Stimulated activated CD8-positive, alpha-beta memory T cell treated with anti-CD3 and anti-CD28 coated beads, Interleukin-7, amount 100 ng/mL, for 4 hours (primary cell): ENCODE data around the gene ZC3H12D.
"Not testable (repeated sequence)": the region's sequence is repeated elsewhere in the genome, so short reads cannot be mapped to it uniquely, and the experiment has no call there.

Source experiments
- DNase-seq, 2 donors: peaks; one replicate each; pipeline ENCODE4 v3.0.0-alpha.2; 2020; ENCODE audit warnings: low read depth in 2 of 2

Gene ZC3H12D

DNA sequence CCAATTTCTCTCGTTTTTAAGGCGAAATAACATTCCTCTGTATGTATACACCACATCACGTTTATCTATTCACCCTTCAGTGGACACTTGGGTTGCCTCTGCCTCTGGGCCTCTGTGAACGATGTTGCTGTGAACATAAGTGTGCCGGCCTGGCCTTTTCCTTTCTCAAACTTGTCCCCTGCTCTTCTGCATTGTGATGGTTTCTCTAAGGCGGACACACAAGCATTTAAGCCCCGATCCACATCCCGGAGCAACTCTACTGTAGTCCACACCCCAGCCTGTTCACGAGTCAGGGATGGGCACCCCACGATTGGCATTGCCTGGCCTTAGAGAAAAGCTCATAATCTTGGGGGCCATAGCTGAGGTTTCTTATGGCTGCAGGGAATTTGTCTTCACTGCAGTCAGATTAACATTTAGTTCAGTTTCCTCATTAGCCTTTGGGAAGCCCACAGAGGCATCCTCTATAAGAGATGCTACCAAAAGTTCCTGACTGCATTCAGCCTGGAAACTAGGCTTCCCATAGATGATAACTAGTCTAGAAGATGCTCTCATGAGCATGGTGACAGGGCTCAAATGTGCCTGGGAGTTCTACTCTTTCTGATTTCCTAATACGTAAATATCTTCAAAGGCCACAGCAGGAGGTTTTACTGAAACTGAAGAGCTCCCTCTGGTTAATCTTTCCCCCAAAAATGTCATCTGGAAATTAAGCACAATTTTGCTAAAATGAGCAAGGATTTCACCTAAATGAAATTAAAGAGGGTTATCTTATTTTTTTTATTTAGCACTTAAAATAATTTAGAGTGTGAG lies 762 bp downstream of the ZC3H12D start:
- DNase-seq: no peak

DNA sequence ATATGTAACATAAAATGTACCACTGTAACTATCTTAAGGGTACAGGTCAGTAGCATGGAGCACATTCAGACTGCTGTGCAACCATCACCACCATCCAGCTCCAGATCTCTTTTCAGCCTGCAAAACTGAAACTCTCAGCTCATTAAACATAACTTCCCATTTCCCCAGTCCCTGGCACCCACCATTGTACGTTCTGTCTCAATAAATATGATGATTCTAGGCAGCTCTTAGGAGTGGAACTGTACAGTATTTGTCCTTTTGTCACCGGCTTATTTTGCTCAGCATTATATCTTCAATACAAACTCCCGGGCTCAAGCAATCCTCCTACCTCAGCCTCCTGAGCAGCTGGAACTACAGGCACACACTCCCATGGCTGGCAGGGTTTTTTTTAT lies 1.5 kb downstream of the ZC3H12D start:
- DNase-seq: no peak

DNA sequence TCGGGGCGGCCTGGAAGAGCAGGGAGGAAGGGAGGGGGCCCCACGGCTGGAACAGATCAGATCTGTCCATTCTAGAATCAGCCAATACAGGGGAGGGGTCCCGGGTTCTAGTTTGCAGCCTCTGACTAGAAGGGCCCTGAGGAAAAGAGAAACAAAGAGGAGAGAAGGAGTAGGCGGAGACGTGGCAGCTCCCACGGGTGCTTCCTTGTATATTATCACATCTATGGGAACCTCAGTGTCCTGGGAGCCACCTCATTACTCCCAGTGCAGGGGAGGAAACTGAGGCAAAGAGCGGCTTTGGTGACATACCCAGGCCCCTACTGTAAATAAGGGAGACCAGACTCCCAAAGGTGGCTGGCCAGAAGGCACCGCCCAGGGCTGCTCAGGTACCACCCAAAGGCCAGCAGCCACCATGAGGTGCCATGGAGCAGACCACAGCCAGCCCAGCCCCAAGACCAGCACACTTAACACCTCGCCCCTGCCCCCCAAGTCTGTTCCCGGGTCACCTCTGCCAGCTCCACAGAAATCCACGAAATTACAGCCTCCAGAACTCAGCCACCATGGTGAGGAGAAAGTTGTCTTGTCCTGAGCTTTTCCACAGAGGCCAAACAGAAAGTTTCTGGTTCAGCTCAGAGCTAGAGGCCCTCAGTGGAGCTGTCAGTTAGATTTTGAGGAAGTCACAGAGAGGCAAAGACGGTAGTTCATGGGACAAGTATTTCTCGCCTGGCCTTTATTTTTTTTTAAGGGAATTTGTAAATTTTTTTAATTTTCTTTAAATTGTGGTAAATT lies 2.1 kb downstream of the ZC3H12D start:
- no peak for DNase-seq

DNA sequence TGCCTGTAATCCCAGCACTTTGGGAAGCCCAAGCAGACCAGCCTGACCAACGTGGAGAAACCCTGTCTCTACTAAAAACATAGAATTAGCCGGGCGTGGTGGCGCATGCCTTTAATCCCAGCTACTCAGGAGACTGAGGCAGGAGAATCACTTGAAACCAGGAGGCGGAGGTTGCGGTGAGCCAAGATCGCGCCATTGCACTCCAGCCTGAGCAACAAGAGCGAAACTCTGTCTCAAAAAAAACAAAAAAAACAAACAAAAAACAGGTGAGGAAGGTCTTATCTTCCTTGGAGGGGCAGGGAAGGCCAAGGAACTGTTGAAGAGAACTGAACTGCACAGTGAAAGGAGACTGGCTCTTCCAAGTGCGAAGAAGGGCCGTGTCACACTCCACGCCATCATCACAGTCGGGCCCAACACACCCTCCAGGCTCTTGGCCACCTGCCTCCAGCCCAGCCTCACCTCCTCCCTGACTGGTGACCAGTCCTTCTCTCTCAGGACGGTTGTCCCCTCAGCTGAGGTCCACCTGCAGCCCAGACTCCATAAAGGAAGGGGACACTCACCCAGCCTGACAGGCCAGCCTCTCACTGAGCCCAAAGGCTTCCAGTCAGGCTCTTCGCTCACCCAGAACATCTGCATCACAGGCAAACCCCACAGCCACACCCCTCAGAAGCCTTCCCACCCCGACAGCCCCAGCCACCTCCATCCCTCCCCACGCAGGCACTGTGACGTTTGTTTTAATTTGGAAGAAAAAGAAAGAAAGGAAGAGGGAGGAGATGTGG lies 4.1 kb downstream of the ZC3H12D start:
- peak in 1 of 2 donors; percentile 20 for DNase-seq

DNA sequence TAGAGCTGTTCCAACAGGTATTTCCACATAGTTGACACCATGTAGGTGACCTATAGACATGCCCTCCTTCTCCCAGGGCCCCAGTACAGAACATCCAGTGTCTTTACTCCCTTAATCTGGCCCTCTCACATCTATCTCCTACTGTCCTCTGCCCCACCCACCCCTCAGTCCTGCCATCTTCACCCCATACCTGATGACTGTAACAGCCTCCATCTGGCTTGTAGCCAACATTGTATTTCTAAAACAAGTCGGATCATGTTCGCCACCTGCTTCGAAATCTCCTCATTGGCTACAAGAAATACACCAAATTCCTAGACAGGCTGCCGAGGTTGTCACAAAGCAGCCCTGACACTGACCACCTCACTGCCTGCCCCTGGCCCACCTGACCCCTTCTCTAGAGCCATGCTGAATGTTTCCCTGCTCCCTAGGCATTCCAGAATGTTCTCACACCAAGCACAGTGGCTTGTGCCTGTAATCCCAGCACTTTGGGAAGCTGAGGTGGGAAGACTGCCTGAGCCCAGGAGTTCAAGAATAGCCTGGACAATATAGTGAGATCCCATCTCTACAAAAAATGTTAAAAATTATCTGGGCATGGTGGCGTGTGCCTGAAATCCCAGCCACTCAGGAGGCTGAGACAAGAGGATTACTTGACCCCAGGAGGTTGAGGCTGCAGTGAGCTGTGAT lies 6.0 kb downstream of the ZC3H12D start:
- DNase-seq: no peak

DNA sequence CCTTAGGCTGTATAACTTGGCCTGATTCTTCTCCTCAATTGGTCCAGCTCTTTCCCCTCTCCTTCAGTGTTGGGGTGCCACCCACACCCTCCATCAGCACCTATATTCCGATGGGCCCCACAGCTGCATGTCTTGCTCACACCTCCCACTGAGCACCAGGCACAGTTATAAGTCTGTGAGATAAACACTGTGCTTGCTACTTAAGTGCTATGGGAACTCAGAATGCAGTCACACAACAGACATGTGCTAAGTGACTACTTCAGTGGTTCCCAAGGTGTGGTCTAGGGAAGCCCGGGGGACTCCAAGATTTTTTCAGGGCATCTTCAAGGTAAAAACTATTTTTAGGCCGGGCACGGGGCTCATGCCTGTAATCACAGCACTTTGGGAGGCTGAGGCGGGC lies 7.3 kb downstream of the ZC3H12D start:
- DNase-seq: no peak

DNA sequence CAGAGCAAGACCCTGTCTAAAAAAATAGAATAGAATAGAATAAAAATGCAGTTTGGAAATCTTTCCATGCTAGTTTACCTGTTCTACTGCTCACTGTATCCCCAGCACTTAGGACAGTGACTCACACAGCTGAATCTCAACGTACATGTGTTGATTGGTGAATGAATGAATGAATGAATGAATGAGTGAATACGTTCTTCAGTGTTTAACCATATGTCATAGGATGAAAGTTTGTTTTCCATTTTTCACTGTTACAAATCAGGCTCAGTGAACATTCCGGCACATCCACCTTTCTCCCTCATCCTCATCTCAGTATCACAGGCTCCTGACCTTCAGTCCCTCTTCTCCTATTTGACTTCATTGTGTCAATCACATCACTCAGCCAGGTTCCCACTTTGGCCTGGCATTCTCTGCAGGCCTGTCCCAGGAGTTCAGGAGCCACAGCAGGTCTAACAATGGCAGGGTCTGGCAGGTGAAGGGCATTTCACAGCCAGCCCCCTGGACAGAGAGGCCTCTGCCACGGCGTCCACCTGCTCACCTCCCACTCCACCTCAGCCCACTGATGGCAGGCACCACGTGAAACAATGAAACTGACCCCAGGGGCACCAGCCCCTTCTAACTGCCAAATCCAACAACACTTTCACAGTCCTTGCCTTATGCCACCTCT lies 7.9 kb downstream of the ZC3H12D start:
- DNase-seq: no peak

DNA sequence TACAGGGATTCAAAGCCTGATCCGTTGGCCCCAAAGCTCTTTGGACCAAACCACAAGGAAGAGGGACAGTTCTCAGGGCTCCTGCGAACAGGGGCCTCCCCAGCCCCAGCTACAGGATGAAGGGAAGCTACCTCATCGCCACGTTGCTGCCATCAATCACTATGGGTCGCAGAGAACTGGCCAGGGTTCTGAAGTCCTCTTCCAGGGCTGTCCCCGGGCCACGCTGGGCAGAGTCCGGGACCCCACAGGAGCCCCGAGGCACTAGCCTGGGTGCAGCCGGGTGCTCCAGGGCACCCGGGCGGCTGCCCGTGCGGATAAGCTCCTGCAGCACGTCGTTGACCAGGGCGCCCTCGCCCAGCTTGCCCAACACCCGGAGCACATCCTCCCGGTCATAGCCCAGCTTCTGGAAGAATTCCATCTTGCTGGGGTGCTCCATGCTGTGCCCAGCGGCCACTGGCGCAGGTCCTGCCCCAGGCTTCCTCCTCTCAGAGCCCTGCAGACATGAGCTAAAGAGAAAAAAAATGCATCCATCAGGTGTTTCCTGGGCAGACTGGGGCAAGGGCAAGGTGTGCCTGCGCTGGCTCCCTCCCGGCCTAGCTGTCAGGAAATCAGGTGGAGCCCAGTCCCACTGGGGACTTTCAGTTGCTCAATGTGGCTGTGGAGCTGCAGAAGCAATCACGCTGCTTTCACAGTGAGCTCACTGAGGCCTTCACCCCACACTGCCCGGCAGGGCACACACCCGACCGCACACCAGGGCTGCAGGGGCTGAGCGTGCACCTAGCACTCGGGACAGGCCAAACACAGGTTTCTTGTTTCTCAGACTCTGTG lies 10.5 kb downstream of the ZC3H12D start:
- no peak for DNase-seq

DNA sequence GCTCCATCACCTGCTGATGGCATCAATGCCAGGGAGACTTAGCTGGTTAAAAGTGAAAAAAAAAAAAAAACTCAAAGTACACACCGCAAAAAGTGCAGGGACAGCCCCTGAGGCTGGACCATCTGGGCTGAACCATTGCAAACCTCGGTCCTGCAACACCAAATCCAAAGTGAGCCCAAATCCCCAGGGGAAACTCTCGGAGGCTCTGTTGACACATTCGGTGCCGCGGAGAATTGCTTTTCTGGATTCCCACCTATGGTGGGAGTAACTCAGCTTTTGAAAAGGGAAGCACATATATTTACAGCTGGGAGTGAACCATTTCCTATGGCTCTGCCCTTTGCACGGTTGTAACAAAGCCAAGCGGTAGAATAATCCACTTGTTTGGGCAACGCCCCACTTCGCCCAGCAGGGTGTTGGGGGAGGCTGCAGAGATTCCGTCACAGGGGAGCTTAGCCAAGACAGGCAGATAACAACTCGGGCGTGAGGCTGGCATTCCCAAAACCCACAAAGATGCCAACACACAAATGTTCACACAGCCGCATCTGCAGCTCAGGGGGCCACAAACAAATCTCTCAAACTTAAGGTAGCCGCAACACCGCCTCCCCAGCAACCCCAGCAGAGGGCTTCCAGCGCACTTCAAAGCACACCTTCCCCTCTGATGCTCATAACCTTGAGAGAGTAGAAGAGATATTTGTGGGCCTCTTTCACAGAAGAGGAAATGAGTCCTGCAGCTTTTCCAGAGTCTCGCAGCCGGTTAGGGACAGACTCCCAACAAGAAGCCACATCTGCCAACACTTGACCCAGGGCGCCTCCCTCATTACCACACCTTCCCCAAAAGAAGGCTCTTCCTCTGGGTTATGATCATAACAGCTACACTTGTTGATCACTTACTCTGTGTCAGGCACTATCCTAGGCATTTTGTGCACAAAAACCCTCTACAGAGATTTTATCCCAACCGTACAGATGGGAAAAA lies 11.4 kb downstream of the ZC3H12D start:
- no peak for DNase-seq

DNA sequence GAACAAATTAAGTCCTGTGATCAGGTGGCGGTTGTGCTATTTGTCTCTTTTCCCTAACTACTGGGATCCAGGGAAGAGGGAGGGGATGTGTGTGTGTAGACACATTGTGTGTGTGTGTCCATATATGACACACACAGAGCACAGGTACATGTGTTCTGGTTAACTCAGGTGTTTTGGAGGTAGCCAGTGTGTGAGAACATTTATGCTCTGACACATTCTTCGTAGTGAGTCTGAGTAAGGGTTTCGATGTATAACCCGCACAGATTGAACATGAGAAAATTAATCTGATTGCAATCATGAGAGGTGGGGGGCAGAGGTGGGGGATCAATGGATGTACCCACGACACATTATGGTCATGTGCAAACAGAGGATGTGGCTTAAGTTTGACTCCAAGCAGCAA lies 12.6 kb downstream of the ZC3H12D start:
- DNase-seq: no peak

DNA sequence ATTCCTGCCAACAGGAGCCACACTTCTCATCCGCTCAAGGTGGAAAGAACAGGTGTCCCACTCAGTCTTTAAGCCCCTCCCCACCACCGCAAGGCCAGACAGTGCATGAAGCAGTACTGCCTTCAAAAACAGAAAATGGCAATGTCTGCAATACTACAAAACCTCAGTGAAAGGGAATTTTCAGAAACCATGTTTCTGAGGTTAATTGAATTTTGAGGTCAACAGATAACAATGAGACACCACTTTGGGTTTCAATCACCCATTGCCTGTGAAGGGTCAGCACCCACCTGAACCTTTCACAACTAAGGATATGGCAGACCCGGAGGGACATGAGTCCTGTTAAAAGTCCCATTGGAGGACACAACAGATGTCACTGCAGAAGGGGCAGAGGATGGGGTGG lies 13.0 kb downstream of the ZC3H12D start:
- no peak for DNase-seq

DNA sequence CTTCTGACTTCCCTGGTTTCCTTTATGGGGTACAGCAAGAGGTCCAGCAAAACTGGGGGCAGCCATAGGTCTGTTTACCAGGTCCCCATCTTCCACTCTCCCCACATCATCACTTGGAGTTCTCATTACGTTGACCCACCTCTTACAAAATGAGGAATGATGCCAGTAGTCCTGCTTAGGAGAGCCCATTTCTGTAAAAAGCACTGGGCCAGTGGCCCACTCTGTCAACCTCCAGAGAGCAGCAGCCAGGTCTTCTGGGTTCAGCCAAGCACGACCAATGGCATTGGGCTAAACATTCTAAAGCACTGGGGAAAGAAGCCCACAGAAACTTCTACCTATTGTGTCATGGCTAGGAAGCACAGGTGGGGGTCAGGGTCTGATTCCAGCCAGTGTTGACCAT lies 13.9 kb downstream of the ZC3H12D start:
- no peak for DNase-seq

DNA sequence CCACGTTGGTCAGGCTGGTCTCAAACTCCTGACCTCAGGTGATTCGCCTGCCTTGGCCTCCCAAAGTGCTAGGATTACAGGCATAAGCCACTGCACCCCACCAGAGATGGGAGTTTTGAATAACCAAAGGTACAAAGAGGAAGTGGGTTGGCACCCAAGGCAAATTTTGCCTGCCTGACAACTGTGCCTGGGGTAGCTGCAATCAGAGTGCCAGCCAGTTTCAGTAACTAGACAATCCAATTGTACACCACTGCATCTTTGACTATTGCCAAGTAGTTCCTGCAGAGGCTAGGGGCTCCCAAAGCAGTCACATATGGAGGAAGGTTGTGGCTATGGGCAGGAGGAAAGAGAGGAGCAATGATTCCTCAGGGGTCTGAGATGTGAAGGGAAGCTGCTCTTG lies 16.6 kb downstream of the ZC3H12D start:
- DNase-seq: no peak

DNA sequence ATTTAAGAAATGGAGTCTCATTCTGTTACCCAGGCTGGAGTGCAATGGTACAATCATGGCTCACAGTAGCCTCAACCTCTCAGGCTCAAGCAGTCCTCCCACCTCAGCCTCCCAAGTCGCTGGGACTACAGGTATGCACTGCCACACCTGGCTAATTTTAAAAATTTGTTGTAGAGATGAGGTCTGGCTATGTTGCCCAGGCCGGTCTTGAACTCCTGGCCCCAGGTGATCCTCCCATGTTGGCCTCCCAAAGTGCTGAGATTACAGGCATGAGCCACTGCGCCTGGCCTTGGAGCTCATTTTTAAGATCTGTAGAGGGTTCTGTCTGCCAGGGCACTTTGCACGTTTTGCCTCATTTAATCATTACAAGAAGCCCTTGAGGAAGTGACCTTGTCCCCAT lies 17.5 kb downstream of the ZC3H12D start:
- no peak for DNase-seq

DNA sequence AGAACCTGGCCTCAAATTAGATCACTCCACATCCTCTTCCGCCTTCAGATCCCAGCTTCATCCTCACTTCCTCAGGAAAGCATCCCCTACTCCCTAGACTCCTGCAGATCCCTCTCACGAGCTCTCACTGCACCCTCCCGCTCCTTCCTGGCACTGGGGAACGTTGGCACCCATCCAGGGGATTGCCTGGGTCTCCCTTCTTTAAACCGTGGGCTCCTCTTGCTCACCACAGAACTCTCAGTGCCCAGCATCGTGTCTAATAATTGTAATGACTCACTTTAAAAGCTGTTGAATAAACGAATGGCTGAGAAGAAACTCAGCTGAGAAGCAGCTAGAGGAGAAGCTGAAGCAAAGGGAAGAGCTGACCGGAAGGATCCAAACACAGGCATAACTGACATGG lies 20.4 kb downstream of the ZC3H12D start:
- no peak for DNase-seq

DNA sequence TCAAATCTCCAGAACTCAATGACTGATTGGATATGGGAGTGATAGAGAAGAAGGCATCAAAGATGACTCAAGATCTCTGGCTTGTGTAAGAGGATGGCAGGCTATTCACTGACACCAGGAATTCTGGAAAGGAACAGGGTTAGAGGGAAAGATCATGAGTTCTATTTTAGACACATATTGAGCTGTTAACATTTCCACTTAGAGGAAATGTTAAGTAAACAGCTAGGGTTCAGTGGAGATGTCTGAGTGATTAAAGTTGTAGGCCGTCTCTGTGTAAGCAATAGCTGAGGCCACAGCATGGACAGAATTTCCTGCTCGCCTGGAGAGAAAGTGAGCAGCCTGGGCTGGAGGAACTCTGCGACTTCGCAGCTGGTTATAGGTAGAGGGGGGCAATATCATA lies 21.0 kb downstream of the ZC3H12D start:
- no peak for DNase-seq

DNA sequence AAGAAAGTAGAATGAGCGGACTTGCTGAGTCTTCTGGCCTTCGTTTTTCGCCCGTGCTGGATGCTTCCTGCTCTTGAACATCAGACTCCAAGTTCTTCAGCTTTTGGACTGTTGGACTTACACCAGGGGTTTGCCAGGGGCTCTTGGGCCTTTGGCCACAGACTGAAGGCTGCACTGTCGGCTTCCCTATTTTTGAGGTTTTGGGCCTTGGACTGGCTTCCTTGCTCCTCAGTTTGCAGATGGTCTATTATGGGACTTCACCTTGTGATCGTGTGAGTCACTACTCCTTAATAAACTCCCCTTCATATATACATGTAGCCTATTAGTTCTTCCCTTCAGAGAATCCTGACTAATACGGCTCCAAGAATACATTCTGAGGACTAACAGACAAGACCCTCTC lies 22.1 kb downstream of the ZC3H12D start:
- DNase-seq: not testable (repeated sequence)

DNA sequence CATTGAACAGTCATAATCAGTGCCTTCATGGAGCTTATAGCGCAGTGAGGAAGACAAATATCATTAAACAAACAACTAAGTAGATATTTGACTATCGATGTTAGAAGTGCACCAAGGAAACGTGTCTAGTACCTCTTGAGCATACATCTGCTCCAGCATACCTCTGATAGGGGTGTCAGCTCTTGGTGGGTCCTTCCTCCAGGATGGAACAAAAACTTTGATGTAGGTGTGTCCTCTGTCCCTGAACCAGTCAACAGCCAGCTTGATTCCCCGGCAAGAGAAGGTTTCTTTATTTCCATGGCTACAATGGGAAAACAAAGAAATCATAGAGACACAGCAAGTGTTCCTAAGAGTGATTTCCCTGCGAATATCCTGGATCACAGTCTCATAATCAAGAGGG lies 23.1 kb downstream of the ZC3H12D start:
- no peak for DNase-seq

DNA sequence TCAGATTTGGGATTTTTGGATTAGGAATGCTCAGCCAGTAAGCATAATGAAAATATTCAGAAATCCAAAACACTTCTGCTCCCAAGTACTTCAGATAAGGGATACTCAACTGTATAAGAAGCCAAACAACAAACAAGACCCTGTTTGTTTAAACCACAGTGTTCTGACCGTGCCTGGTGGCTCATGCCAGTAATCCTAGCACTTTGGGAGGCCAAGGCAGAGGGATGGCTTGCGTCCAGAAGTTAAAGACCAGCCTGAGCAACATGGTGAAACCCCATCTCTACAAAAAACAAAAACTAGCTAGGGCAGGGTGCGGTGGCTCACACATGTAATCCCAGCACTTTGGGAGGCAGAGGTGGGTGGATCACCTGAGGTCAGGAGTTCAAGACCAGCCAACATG lies 24.6 kb downstream of the ZC3H12D start:
- not testable (repeated sequence) for DNase-seq
